ENCODE measurements around the gene SRRM4.

DNA sequence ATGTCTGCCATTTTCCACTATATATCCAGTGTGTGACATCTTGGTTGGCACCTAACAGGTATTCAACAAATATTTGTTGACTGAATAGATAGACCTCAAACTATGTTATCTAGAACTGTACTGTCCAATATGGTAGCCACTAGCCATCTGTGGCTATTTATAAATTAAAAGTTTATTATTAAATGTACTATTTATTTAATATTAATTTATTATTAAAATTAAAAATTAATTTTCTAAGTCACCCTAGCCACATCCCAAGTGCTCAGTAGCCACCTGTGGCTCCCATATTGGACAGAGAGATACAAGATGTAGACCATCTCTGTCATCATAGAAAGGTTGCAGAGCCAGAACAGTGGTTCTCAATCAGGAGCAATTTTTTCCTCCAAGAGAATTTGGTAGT, 69.3 kb downstream of the SRRM4 start:
- TF ChIP-seq, protein P1, sequence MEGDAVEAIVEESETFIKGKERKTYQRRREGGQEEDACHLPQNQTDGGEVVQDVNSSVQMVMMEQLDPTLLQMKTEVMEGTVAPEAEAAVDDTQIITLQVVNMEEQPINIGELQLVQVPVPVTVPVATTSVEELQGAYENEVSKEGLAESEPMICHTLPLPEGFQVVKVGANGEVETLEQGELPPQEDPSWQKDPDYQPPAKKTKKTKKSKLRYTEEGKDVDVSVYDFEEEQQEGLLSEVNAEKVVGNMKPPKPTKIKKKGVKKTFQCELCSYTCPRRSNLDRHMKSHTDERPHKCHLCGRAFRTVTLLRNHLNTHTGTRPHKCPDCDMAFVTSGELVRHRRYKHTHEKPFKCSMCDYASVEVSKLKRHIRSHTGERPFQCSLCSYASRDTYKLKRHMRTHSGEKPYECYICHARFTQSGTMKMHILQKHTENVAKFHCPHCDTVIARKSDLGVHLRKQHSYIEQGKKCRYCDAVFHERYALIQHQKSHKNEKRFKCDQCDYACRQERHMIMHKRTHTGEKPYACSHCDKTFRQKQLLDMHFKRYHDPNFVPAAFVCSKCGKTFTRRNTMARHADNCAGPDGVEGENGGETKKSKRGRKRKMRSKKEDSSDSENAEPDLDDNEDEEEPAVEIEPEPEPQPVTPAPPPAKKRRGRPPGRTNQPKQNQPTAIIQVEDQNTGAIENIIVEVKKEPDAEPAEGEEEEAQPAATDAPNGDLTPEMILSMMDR (IDR thresholded peaks at IDR 0.05), result no peak
- TF ChIP-seq ZFX (IDR thresholded peaks at IDR 0.05; ENCODE audit: borderline replicate concordance), result no peak
